Measurements from ENCODE around the gene ZNF808.
"Not testable (repeated sequence)": the region's sequence is repeated elsewhere in the genome, so short reads cannot be mapped to it uniquely, and the experiment has no call there.

Gene ZNF808

GRCh38 chr19:52592301-52592700 is 64.8 kb downstream of the ZNF808 start:
- DNase-seq (ENCODE audit: low read depth in 2 of 3, low spot score in 2 of 3) = no peak

GRCh38 chr19:52593441-52593840 is 66.0 kb downstream of the ZNF808 start:
- not testable (repeated sequence) for DNase-seq (ENCODE audit: low read depth in 2 of 3, low spot score in 2 of 3)

GRCh38 chr19:52599241-52599640 is 71.8 kb downstream of the ZNF808 start:
- no peak for DNase-seq (ENCODE audit: low read depth in 2 of 3, low spot score in 2 of 3)

GRCh38 chr19:52600639-52601024 is 73.2 kb downstream of the ZNF808 start:
- DNase-seq (ENCODE audit: low read depth in 2 of 3, low spot score in 2 of 3) = no peak

- peak; percentile 72 to 75 (median 73) for DNase-seq (ENCODE audit: low read depth in 2 of 3, low spot score in 2 of 3)
Measured at GRCh38 chr19:52601025-52601973, 73.8 kb downstream of the ZNF808 start.

- not testable (repeated sequence) for DNase-seq (ENCODE audit: low read depth in 2 of 3, low spot score in 2 of 3)
Measured at GRCh38 chr19:52601974-52602366, 74.5 kb downstream of the ZNF808 start.

GRCh38 chr19:52602941-52603340 is 75.5 kb downstream of the ZNF808 start:
- DNase-seq (ENCODE audit: low read depth in 2 of 3, low spot score in 2 of 3) = no peak

- no peak for DNase-seq (ENCODE audit: low read depth in 2 of 3, low spot score in 2 of 3)
Measured at GRCh38 chr19:52603558-52604207, 76.2 kb downstream of the ZNF808 start.
